Loucy (cell line): ENCODE measurements around the gene FAM217A.

ENCODE experiments used
- H2AFZ ChIP-seq: fragments of 200-600 bp; sonication (generic); 2 replicates; pipeline ENCODE4 v1.6.0; 2016; ENCODE audit warnings: antibody characterized with exemption, mild to moderate bottlenecking, low read length, moderate library complexity
- H3F3A ChIP-seq: fragments of 200-600 bp; 2 replicates; pipeline ENCODE4 v1.6.0; 2016; ENCODE audit warnings: antibody characterized with exemption, low read depth, mild to moderate bottlenecking
- H3K27me3 ChIP-seq: fragments of 200-600 bp; sonication (generic); 2 replicates; pipeline ENCODE4 v1.6.1; 2014; ENCODE audit warnings: low read length, mild to moderate bottlenecking; ENCODE audit not compliant: insufficient read depth, poor library complexity, severe bottlenecking
- H3K36me3 ChIP-seq: fragments of 200-600 bp; sonication (generic); 2 replicates; pipeline ENCODE4 v1.6.1; 2016; ENCODE audit warnings: low read length; ENCODE audit not compliant: insufficient read depth
- H3K4me1 ChIP-seq: fragments of 200-600 bp; sonication (generic); 2 replicates; pipeline ENCODE4 v1.5.1; 2014; ENCODE audit warnings: low read length, mild to moderate bottlenecking; ENCODE audit not compliant: insufficient read depth, poor library complexity, severe bottlenecking
- H3K4me2 ChIP-seq: fragments of 200-600 bp; sonication (generic); 2 replicates; pipeline ENCODE4 v1.6.0; 2014; ENCODE audit warnings: antibody characterized with exemption, low read length, low read depth, mild to moderate bottlenecking; ENCODE audit not compliant: poor library complexity, severe bottlenecking
- H3K4me3 ChIP-seq: fragments of 200-600 bp; sonication (generic); 2 replicates; pipeline ENCODE4 v1.5.1; 2014; ENCODE audit warnings: low read length, mild to moderate bottlenecking, mixed read lengths; ENCODE audit not compliant: poor library complexity, severe bottlenecking
- H3K79me2 ChIP-seq: fragments of 200-600 bp; sonication (generic); 2 replicates; pipeline ENCODE4 v1.6.1; 2014; ENCODE audit warnings: low read length; ENCODE audit not compliant: insufficient read depth
- H3K9ac ChIP-seq: fragments of 200-600 bp; sonication (generic); 2 replicates; pipeline ENCODE4 v1.6.0; 2014; ENCODE audit warnings: mild to moderate bottlenecking, low read depth, low read length, moderate library complexity; ENCODE audit not compliant: poor library complexity, severe bottlenecking
- H3K9me2 ChIP-seq: fragments of 200-600 bp; sonication (generic); replicated peaks from 2 replicates; pipeline ENCODE4 v1.6.1; 2016; ENCODE audit warnings: low read depth, low read length, mixed read lengths
- H3K9me3 ChIP-seq: fragments of 200-600 bp; sonication (generic); 2 replicates; pipeline ENCODE4 v1.6.1; 2014; ENCODE audit warnings: mild to moderate bottlenecking, antibody characterized with exemption, low read length, low read depth; ENCODE audit not compliant: insufficient read depth
- H4K20me1 ChIP-seq: fragments of 200-600 bp; sonication (generic); 2 replicates; pipeline ENCODE4 v1.6.0; 2014; ENCODE audit warnings: antibody characterized with exemption, low read length, mild to moderate bottlenecking; ENCODE audit not compliant: insufficient read depth, poor library complexity, severe bottlenecking
- EZH2phosphoT487 ChIP-seq: fragments of 200-600 bp; IDR thresholded peaks from 2 replicates; pipeline ENCODE4 v1.6.1; 2018; ENCODE audit warnings: antibody characterized with exemption, mild to moderate bottlenecking, moderate library complexity, borderline replicate concordance
- TF ChIP-seq, protein P1 (sequence below): fragments of 200-600 bp; sonication (generic); conservative IDR thresholded peaks from 2 replicates; pipeline ENCODE4 v1.5.1; 2014; ENCODE audit warnings: mild to moderate bottlenecking, antibody characterized with exemption, low read length

The FAM217A gene

GRCh38 chr6:4066029-4066755 lies 12.7 kb downstream of the FAM217A start:
- Histone ChIP-seq H2AFZ (no peak overlapping the region), H3F3A (no peaks in the 10 kb centered on the region), H3K27me3 (no peaks in the 10 kb centered on the region), H3K79me2 (no peaks in the 10 kb centered on the region), H3K4me3 (no peak overlapping the region), H3K4me1 (no peaks in the 10 kb centered on the region), H3K9me3 (no peaks in the 10 kb centered on the region), H3K9ac (no peak overlapping the region), H3K9me2 (no peaks in the 10 kb centered on the region), H3K4me2 (no peak overlapping the region), H3K36me3 (peaks cover 45% of the 10 kb centered on the region), H4K20me1 (no peaks in the 10 kb centered on the region)
- TF ChIP-seq, protein P1, sequence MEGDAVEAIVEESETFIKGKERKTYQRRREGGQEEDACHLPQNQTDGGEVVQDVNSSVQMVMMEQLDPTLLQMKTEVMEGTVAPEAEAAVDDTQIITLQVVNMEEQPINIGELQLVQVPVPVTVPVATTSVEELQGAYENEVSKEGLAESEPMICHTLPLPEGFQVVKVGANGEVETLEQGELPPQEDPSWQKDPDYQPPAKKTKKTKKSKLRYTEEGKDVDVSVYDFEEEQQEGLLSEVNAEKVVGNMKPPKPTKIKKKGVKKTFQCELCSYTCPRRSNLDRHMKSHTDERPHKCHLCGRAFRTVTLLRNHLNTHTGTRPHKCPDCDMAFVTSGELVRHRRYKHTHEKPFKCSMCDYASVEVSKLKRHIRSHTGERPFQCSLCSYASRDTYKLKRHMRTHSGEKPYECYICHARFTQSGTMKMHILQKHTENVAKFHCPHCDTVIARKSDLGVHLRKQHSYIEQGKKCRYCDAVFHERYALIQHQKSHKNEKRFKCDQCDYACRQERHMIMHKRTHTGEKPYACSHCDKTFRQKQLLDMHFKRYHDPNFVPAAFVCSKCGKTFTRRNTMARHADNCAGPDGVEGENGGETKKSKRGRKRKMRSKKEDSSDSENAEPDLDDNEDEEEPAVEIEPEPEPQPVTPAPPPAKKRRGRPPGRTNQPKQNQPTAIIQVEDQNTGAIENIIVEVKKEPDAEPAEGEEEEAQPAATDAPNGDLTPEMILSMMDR: no peak
- TF ChIP-seq EZH2phosphoT487: no peak

GRCh38 chr6:4059115-4059777 lies 19.7 kb downstream of the FAM217A start:
- Histone ChIP-seq H3K4me1 (peaks cover 21% of the 10 kb centered on the region), H3K9me2 (no peaks in the 10 kb centered on the region), H3K9me3 (no peaks in the 10 kb centered on the region), H4K20me1 (peaks cover 3% of the 10 kb centered on the region), H3F3A (0 out of 2 replicates have a peak, but pooled peaks cover 5% of the 10 kb centered on the region), H3K36me3 (peaks cover 95% of the 10 kb centered on the region), H3K79me2 (no peaks in the 10 kb centered on the region), H3K4me3 (peak overlapping the region; percentile 14), H3K4me2 (peak overlapping the region; percentile 40), H2AFZ (no peak overlapping the region), H3K27me3 (no peaks in the 10 kb centered on the region), H3K9ac (peak overlapping the region; percentile 55)
- no peak for TF ChIP-seq EZH2phosphoT487
- TF ChIP-seq, protein P1: peak; percentile 39

GRCh38 chr6:4057036-4057435 lies 21.9 kb downstream of the FAM217A start:
- peaks cover 94% of the 10 kb centered on the region for H3K36me3 ChIP-seq
- peaks cover 21% of the 10 kb centered on the region for H3K4me1 ChIP-seq

More at GRCh38 chr6:4057036-4057435, 21.9 kb downstream of the FAM217A start:
- TF ChIP-seq, protein P1: no peak
- TF ChIP-seq EZH2phosphoT487: no peak
- Histone ChIP-seq H3K9ac (no peak overlapping the region), H3K4me3 (no peak overlapping the region), H3K9me2 (no peaks in the 10 kb centered on the region), H3K27me3 (no peaks in the 10 kb centered on the region), H4K20me1 (peaks cover 3% of the 10 kb centered on the region), H3K79me2 (no peaks in the 10 kb centered on the region), H3F3A (0 out of 2 replicates have a peak, but pooled peaks cover 5% of the 10 kb centered on the region), H2AFZ (no peak overlapping the region), H3K9me3 (no peaks in the 10 kb centered on the region), H3K4me2 (no peak overlapping the region)
